NCI-H187 treated with DMSO at 0.1 percent for 48 hours (cell line): ENCODE results near the gene ZFAND2B.
"Not testable (repeated sequence)": the region's sequence is repeated elsewhere in the genome, so short reads cannot be mapped to it uniquely, and the experiment has no call there.

Experiments
- DNase-seq: peaks from one replicate; lab custom pipeline; 2025; lab: John Stamatoyannopoulos, UW

The ZFAND2B gene

GRCh38 chr2:219175928-219176817 is 30.4 kb upstream of the ZFAND2B start:
- DNase-seq = no peak

- no peak for DNase-seq
Observed at GRCh38 chr2:219176818-219177551, 29.6 kb upstream of the ZFAND2B start, which contains the start of gene CNPPD1. TSS of gene CNPPD1 (minus strand) at chr2:219176925. CDS start at chr2:219176828, 97 bp downstream.

- DNase-seq = no peak
Observed at GRCh38 chr2:219177552-219178376, 28.8 kb upstream of the ZFAND2B start, which contains the start of gene RETREG2. TSS of gene RETREG2 (plus strand) at chr2:219178275. CDS start at chr2:219178353, 78 bp downstream.

- DNase-seq = no peak
Observed at GRCh38 chr2:219178377-219179175, 28.0 kb upstream of the ZFAND2B start.

DNA sequence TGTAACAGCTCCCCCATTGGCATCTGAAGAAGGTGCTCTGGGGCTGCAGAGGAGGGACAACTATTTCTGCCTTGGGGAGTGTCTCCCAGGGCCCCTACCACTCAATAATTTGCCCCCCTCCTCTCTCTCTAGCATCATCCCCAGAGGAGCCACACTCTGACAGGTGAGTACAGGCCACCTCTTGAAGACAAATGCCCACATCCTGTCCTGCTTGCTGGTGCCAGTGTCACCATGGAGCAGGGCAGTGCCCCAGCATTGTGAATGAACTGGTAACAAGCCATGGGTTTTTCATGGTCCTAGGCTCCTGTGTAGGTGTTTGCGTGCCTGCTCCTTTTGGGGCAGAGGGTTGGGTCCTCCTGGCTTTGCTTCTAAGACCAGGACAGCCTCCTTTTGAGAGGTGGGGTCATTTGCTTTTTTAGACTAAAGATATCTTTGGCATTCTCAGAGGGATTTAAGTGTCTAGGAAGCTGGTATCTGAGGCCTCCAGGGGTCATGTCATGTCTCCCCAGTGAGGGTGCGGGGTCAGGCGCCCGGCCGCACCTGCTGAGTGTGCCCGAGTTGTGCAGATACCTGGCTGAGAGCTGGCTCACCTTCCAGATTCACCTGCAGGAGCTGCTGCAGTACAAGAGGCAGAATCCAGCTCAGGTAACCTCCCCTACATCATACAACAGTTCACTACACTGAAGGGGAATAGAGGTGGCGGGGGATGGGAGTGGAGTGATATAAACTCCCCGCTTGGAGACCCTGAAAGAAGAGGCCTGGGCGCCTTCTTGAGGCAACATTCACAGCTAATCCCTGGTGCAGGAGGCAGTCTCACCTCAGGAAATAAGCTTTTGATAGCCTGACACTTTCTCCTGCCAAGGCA is 26.7 kb upstream of the ZFAND2B start:
- DNase-seq = no peak

- DNase-seq = no peak
Observed at GRCh38 chr2:219180961-219181360, 25.6 kb upstream of the ZFAND2B start.

- DNase-seq = no peak
Observed at GRCh38 chr2:219181531-219181930, 25.1 kb upstream of the ZFAND2B start.

DNA sequence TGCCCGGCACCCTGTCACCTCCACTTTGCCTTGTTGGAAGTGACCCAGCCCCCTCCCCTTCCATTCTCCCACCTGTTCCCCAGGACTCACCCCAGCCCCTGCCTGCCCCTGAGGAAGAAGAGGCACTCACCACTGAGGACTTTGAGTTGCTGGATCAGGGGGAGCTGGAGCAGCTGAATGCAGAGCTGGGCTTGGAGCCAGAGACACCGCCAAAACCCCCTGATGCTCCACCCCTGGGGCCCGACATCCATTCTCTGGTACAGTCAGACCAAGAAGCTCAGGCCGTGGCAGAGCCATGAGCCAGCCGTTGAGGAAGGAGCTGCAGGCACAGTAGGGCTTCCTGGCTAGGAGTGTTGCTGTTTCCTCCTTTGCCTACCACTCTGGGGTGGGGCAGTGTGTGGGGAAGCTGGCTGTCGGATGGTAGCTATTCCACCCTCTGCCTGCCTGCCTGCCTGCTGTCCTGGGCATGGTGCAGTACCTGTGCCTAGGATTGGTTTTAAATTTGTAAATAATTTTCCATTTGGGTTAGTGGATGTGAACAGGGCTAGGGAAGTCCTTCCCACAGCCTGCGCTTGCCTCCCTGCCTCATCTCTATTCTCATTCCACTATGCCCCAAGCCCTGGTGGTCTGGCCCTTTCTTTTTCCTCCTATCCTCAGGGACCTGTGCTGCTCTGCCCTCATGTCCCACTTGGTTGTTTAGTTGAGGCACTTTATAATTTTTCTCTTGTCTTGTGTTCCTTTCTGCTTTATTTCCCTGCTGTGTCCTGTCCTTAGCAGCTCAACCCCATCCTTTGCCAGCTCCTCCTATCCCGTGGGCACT is 24.0 kb upstream of the ZFAND2B start:
- no peak for DNase-seq

DNA sequence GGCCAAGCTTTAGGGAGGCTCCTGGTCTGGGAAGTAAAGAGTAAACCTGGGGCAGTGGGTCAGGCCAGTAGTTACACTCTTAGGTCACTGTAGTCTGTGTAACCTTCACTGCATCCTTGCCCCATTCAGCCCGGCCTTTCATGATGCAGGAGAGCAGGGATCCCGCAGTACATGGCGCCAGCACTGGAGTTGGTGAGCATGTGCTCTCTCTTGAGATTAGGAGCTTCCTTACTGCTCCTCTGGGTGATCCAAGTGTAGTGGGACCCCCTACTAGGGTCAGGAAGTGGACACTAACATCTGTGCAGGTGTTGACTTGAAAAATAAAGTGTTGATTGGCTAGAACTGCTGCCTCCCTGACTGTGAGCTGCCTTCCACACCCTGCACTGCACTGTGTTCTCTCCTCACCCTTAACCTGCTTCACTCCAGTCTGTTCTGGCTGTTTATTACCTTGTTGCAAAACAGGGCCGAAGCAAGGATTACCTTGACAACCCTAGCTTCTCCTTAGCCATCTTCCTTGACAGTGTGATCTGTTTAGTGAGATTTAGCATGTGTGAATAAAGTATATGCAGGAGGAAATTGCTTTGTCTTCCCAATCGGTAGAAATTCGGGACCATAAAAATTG is 23.3 kb upstream of the ZFAND2B start:
- DNase-seq = no peak

DNA sequence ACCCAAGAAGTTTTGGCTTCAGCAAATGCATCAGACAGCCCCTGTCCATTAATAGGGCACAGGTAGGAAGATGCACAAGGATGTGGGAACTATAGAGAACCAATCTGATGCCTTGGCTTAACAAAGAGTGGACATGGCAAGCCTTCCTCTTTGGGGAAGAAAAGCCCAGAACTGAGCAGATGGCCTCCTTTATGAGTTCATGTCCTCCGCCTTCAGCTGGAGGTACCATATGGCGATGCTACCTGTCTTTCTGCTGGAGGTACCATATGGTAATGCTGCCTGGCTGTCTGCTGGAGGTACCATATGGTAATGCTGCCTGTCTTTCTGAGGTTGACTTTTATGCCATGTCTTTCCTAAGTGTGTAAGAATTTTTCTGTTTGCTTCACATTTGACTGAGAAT is 22.5 kb upstream of the ZFAND2B start:
- no peak for DNase-seq

- no peak for DNase-seq
Observed at GRCh38 chr2:219186754-219187456, 19.7 kb upstream of the ZFAND2B start.

DNA sequence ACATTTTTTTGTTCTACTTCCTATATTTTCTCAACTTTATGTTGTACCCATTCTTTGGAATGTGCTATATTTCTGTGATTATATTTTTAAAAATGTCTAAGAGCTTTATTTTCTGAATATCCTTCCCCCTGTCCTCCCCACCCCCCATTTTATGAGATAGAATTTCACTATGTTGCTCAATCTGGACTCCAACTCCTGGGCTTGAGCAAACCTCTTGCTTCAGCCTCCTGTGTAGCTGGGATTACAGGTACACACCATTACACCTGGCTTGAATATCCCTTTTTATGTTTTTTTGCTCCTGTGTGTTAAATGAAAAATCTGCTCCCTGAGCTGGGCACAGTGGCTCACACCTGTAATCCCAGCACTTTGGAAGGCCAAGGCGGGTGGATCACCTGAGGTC is 9.2 kb upstream of the ZFAND2B start:
- DNase-seq = no peak

DNA sequence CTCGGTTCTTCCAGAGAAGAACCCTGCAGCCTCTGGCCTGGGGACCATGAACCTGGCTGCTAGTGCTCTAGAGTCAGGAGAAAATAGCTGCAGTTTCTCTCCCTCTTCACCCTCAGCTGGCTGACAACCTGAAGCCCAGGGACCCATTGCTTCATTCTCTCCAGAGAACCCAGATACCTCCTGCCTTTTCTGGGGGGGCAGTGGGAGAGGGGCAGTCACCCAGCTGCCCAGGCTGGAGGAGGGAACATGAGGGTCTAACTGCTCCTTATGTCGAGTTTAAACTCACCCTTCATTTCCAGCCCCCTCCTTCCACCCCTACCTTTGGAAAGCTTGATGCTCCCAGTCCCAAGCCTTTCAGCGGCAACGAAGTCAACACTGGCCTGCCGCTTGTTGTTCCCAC is 7.6 kb upstream of the ZFAND2B start:
- no peak for DNase-seq

DNA sequence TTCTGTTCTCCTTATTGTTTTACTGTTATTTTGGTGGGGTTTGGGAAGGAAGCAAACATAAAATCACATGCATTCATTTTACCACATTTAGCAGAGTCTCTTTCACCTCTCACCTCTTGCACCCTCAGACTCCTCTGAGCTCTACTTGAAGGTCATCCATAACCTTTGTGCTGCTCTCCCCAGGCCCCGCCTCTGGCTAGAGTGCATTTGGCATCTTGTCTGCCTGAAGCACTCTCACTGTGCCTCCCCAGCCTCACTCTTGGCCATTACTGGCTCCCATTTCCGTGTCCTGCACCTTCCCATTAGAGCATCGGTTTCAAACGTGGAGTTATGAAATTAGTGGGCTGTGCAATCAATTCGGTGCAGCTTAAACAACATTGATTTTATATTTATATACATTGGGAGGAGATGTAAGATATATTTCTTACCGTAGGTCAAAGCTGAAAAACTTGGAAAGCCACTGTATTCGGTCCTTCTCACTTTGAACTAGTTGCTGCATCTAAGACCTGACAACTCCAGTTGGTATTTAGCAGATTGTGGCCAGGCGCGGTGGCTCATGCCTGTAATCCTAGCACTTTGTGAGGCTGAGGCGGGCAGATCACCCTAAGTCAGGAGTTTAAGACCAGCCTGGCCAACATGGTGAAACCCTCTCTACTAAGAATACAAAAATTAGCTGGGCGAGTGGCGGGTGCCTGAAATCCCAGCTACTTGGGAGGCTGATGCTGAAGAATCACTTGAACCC is 6.9 kb upstream of the ZFAND2B start:
- DNase-seq = no peak

DNA sequence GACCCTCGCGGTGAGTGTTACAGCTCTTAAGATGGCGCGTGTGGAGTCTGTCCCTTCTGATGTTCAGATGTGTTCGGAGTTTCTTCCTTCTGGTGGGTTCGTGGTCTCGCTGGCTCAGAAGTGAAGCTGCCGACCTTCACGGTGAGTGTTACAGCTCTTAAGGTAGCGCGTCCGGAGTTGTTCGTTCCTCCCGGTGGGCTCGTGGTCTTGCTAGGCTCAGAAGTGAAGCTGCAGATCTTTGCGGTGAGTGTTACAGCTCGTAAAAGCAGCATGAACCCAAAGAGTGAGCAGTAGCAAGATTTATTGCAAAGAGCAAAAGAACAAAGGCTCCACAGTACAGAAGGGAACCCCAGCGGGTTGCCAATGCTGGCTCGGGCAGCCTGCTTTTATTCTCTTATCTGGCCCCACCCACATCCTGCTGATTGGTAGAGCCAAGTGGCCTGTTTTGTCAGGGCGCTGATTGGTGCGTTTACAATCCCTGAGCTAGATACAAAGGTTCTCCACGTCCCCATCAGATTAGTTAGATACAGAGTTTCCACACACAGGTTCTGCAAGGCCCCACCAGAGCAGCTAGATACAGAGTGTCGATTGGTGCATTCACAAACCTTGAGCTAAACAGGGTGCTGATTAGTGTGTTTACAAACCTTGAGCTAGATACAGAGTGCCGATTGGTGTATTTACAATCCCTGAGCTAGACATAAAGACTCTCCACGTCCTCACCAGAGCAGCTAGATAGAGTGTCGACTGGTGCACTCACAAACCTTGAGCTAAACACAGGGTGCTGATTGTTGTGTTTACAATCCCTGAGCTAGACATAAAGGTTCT is 5.9 kb upstream of the ZFAND2B start:
- not testable (repeated sequence) for DNase-seq

GRCh38 chr2:219201331-219201730 is 5.3 kb upstream of the ZFAND2B start:
- not testable (repeated sequence) for DNase-seq
